ENCODE data around the gene PLIN3.
"Not testable (repeated sequence)": the region's sequence is repeated elsewhere in the genome, so short reads cannot be mapped to it uniquely, and the experiment has no call there.

Gene PLIN3

GRCh38 chr19:4896372-4896771 is 28.9 kb upstream of the PLIN3 start:
- TF ChIP-seq BHLHE40 (IDR thresholded peaks at IDR 0.05; ENCODE audit: borderline replicate concordance) (no peak), FOXA1 (IDR thresholded peaks at IDR 0.05) (no peak), ELF4 (IDR thresholded peaks at IDR 0.05) (no peak), CTBP1 (IDR thresholded peaks at IDR 0.05; ENCODE audit: borderline replicate concordance) (no peak), SUZ12 (IDR thresholded peaks at IDR 0.05) (no peak), HDGF (IDR thresholded peaks at IDR 0.05; ENCODE audit: borderline replicate concordance) (no peak), SP1 (IDR thresholded peaks at IDR 0.05) (no peak), LEF1 (IDR thresholded peaks at IDR 0.05; ENCODE audit: borderline replicate concordance) (no peak), FOXM1 (IDR thresholded peaks at IDR 0.05; ENCODE audit: borderline replicate concordance) (no peak), NFRKB (IDR thresholded peaks at IDR 0.05) (no peak), PKNOX1 (IDR thresholded peaks at IDR 0.05) (no peak), L3MBTL2 (conservative IDR thresholded peaks at IDR 0.05) (no peak), ZNF384 (IDR thresholded peaks at IDR 0.05) (no peak), ARNT (IDR thresholded peaks at IDR 0.05) (no peak), TARDBP (IDR thresholded peaks at IDR 0.05) (no peak), FOXK2 (IDR thresholded peaks at IDR 0.05) (no peak)
- CTCF ChIA-PET, result no interaction called here
- POLR2A ChIA-PET, result interaction anchor here (1.2 kb wide), 1 partner anchor 11 kb away, joined by 3 read pairs; no protein-coding TSS in a partner anchor
- no peak for DNase-seq (ENCODE audit: extremely low spot score)

GRCh38 chr19:4892962-4893361 is 25.5 kb upstream of the PLIN3 start:
- CTCF ChIA-PET; POLR2A ChIA-PET; DNase-seq (ENCODE audit: extremely low spot score): not testable (repeated sequence)

- POLR2A ChIA-PET, result no interaction called here
- no peak for DNase-seq (ENCODE audit: extremely low spot score)
- TF ChIP-seq FOXA1 (IDR thresholded peaks at IDR 0.05) (no peak), PKNOX1 (IDR thresholded peaks at IDR 0.05) (no peak), NFRKB (IDR thresholded peaks at IDR 0.05) (no peak), SP1 (IDR thresholded peaks at IDR 0.05) (no peak), BHLHE40 (IDR thresholded peaks at IDR 0.05; ENCODE audit: borderline replicate concordance) (no peak), LEF1 (IDR thresholded peaks at IDR 0.05; ENCODE audit: borderline replicate concordance) (no peak), ZNF384 (IDR thresholded peaks at IDR 0.05) (no peak), ARNT (IDR thresholded peaks at IDR 0.05) (no peak)
- CTCF ChIA-PET, result no interaction called here
Observed at GRCh38 chr19:4891066-4891465, 23.6 kb upstream of the PLIN3 start.

GRCh38 chr19:4889034-4889815 is 21.8 kb upstream of the PLIN3 start:
- DNase-seq (ENCODE audit: extremely low spot score), result no peak
- TF ChIP-seq ELF4 (IDR thresholded peaks at IDR 0.05), result no peak
- TF ChIP-seq SUZ12 (IDR thresholded peaks at IDR 0.05), result no peak
- TF ChIP-seq ARNT (IDR thresholded peaks at IDR 0.05), result no peak
- no peak for TF ChIP-seq SP1 (IDR thresholded peaks at IDR 0.05)
- no peak for TF ChIP-seq TARDBP (IDR thresholded peaks at IDR 0.05)
- TF ChIP-seq FOXM1 (IDR thresholded peaks at IDR 0.05; ENCODE audit: borderline replicate concordance), result no peak
- no peak for TF ChIP-seq HDGF (IDR thresholded peaks at IDR 0.05; ENCODE audit: borderline replicate concordance)
- TF ChIP-seq BHLHE40 (IDR thresholded peaks at IDR 0.05; ENCODE audit: borderline replicate concordance), result no peak
- no peak for TF ChIP-seq ZNF384 (IDR thresholded peaks at IDR 0.05)
- no peak for TF ChIP-seq FOXA1 (IDR thresholded peaks at IDR 0.05)
- no peak for TF ChIP-seq LEF1 (IDR thresholded peaks at IDR 0.05; ENCODE audit: borderline replicate concordance)
- TF ChIP-seq L3MBTL2 (conservative IDR thresholded peaks at IDR 0.05), result no peak
- TF ChIP-seq CTBP1 (IDR thresholded peaks at IDR 0.05; ENCODE audit: borderline replicate concordance), result no peak
- no peak for TF ChIP-seq NFRKB (IDR thresholded peaks at IDR 0.05)
- TF ChIP-seq FOXK2 (IDR thresholded peaks at IDR 0.05), result no peak
- no peak for TF ChIP-seq PKNOX1 (IDR thresholded peaks at IDR 0.05)
- ChIA-PET POLR2A (no interaction called here), CTCF (no interaction called here)

GRCh38 chr19:4887803-4888202 is 20.3 kb upstream of the PLIN3 start:
- POLR2A ChIA-PET; CTCF ChIA-PET; DNase-seq (ENCODE audit: extremely low spot score): not testable (repeated sequence)

GRCh38 chr19:4884993-4885392 is 17.5 kb upstream of the PLIN3 start:
- DNase-seq (ENCODE audit: extremely low spot score); CTCF ChIA-PET; POLR2A ChIA-PET: not testable (repeated sequence)

- DNase-seq (ENCODE audit: extremely low spot score); POLR2A ChIA-PET; CTCF ChIA-PET: not testable (repeated sequence)
Observed at GRCh38 chr19:4882874-4883273, 15.4 kb upstream of the PLIN3 start.

Measured in HEK293T (cell line).